Vagina (tissue), 2 donors: ENCODE measurements around the gene MEP1A.

Source experiments
- POLR2A ChIP-seq, 2 donors: fragments of 450-650 bp; IDR thresholded peaks; one replicate each; pipeline ENCODE4 v1.6.1; 2017; ENCODE audit warnings: antibody characterized with exemption in 2 of 2, mild to moderate bottlenecking in 2 of 2, moderate library complexity in 2 of 2
- POLR2AphosphoS5 ChIP-seq, 2 donors: sonication (generic); formaldehyde crosslinking; IDR thresholded peaks; one replicate each; pipeline ENCODE4 v1.9.0; 2017; ENCODE audit warnings: antibody characterized with exemption in 2 of 2, mild to moderate bottlenecking in 2 of 2, low read depth in 1 of 2; ENCODE audit not compliant: insufficient read depth in 1 of 2
- TF ChIP-seq, protein P1 (sequence below), 3 experiments: fragments of 450-650 bp in 2 of 3; fragments of 200-600 bp in 1 of 3; sonication (generic) in 1 of 3; IDR thresholded peaks; one replicate each; pipeline ENCODE4 v1.5.1; 2017 to 2019; ENCODE audit warnings: antibody characterized with exemption in 3 of 3, mild to moderate bottlenecking in 2 of 3, moderate library complexity in 2 of 3

DNA sequence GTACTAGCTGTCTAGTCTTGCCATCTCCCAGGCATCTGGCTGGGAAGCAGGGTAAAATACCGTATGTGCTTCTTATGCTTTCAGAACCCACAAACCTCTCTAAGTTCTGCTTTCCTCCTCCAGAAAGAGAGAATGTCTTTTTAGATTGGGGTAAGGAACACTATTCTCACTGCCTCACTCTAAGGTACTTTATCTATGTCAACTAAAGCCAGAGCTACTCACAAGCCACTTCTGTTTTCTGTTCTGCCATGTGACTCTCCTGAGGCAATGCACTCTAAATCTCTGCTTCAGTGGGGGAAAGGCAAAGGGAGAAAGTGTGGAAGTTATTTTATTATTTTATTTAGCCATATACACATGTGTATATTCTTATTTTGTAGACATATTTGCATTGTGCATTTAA is 15.6 kb downstream of the MEP1A start:
- TF ChIP-seq, protein P1, sequence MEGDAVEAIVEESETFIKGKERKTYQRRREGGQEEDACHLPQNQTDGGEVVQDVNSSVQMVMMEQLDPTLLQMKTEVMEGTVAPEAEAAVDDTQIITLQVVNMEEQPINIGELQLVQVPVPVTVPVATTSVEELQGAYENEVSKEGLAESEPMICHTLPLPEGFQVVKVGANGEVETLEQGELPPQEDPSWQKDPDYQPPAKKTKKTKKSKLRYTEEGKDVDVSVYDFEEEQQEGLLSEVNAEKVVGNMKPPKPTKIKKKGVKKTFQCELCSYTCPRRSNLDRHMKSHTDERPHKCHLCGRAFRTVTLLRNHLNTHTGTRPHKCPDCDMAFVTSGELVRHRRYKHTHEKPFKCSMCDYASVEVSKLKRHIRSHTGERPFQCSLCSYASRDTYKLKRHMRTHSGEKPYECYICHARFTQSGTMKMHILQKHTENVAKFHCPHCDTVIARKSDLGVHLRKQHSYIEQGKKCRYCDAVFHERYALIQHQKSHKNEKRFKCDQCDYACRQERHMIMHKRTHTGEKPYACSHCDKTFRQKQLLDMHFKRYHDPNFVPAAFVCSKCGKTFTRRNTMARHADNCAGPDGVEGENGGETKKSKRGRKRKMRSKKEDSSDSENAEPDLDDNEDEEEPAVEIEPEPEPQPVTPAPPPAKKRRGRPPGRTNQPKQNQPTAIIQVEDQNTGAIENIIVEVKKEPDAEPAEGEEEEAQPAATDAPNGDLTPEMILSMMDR (IDR thresholded peaks at IDR 0.05) = no peak
- TF ChIP-seq POLR2A (IDR thresholded peaks at IDR 0.05) (no peak), POLR2AphosphoS5 (IDR thresholded peaks at IDR 0.05; ENCODE audit: insufficient read depth in 1 of 2, low read depth in 1 of 2) (no peak)
